Mucosa of rectum (tissue), 2 donors: ENCODE results near the gene CNPPD1.

Experiments
- H3K27ac ChIP-seq, 2 donors: one replicate each; pipeline ENCODE4 v1.7.0; 2013; ENCODE audit warnings: inconsistent platforms in 2 of 2, low read depth in 2 of 2, low read length in 2 of 2
- H3K27me3 ChIP-seq, 2 donors: one replicate each; pipeline ENCODE4 v1.7.0; 2013; ENCODE audit warnings: low read length in 2 of 2; ENCODE audit not compliant: control insufficient read depth in 2 of 2, insufficient read depth in 2 of 2
- H3K36me3 ChIP-seq, 2 donors: one replicate each; pipeline ENCODE4 v1.7.0; 2013; ENCODE audit warnings: low read length in 2 of 2; ENCODE audit not compliant: control insufficient read depth in 2 of 2, insufficient read depth in 2 of 2
- H3K4me1 ChIP-seq, 2 donors: one replicate each; pipeline ENCODE4 v1.7.0; 2013; ENCODE audit warnings: low read length in 2 of 2, mild to moderate bottlenecking in 1 of 2; ENCODE audit not compliant: control insufficient read depth in 2 of 2, insufficient read depth in 2 of 2
- H3K4me3 ChIP-seq, 2 donors: one replicate each; pipeline ENCODE4 v1.7.0; 2013; ENCODE audit warnings: low read length in 2 of 2
- H3K9ac ChIP-seq, 2 donors: one replicate each; pipeline ENCODE4 v1.7.0; 2013; ENCODE audit warnings: low read length in 2 of 2, low read depth in 1 of 2, mild to moderate bottlenecking in 1 of 2
- H3K9me3 ChIP-seq, 2 donors: one replicate each; pipeline ENCODE4 v1.7.0; 2013; ENCODE audit warnings: low read length in 2 of 2; ENCODE audit not compliant: control insufficient read depth in 2 of 2
- donor health status: healthy.
- donor health status: Normal muscosa, but diverticular disease.

Gene CNPPD1

GRCh38 chr2:219176818-219177551, at the start of gene CNPPD1:
Gene CNPPD1 (minus strand): TSS chr2:219176925. CDS start chr2:219176828, 97 bp downstream.
- H3K9ac ChIP-seq = peak within 1 kb of the TSS; percentile 97 to 98
- H3K4me1 ChIP-seq = peaks cover 22 to 25% of the 10 kb centered on the region in 2 donors
- peaks cover 50 to 53% of the 10 kb centered on the region in 2 donors for H3K36me3 ChIP-seq
- no peaks in the 10 kb centered on the region for H3K27me3 ChIP-seq
- H3K27ac ChIP-seq = peak within 1 kb of the TSS; percentile 99 to 100
- no peaks in the 10 kb centered on the region for H3K9me3 ChIP-seq
- H3K4me3 ChIP-seq = peak within 1 kb of the TSS; percentile 95 to 98

- peaks cover 51 to 55% of the 10 kb centered on the region in 2 donors for H3K36me3 ChIP-seq
- H3K9me3 ChIP-seq = no peaks in the 10 kb centered on the region
- H3K27me3 ChIP-seq = no peaks in the 10 kb centered on the region
- H3K27ac ChIP-seq = no peak overlapping the region
- H3K4me1 ChIP-seq = peaks cover 17 to 18% of the 10 kb centered on the region in 2 donors
- no peak overlapping the region for H3K9ac ChIP-seq
- no peak overlapping the region for H3K4me3 ChIP-seq
Measured at GRCh38 chr2:219225350-219225749, 48.6 kb upstream of the CNPPD1 start.

- Histone ChIP-seq H3K9me3 (no peaks in the 10 kb centered on the region), H3K27me3 (no peaks in the 10 kb centered on the region), H3K9ac (no peak overlapping the region), H3K36me3 (peaks cover 54 to 65% of the 10 kb centered on the region in 2 donors), H3K4me1 (peaks cover 21% of the 10 kb centered on the region in 2 donors), H3K27ac (no peak overlapping the region), H3K4me3 (no peak overlapping the region)
Measured at GRCh38 chr2:219223831-219224610, 47.3 kb upstream of the CNPPD1 start.

GRCh38 chr2:219221957-219222518, 45.3 kb upstream of the CNPPD1 start:
- Histone ChIP-seq H3K9me3 (no peaks in the 10 kb centered on the region), H3K27ac (no peak overlapping the region), H3K4me1 (peaks cover 25 to 27% of the 10 kb centered on the region in 2 donors), H3K27me3 (no peaks in the 10 kb centered on the region), H3K36me3 (peaks cover 54 to 63% of the 10 kb centered on the region in 2 donors), H3K4me3 (no peak overlapping the region), H3K9ac (no peak overlapping the region)

GRCh38 chr2:219220652-219221402, 44.1 kb upstream of the CNPPD1 start:
- H3K4me3 ChIP-seq = no peak overlapping the region
- no peak overlapping the region for H3K27ac ChIP-seq
- H3K9ac ChIP-seq = no peak overlapping the region
- H3K36me3 ChIP-seq = peaks cover 53 to 58% of the 10 kb centered on the region in 2 donors
- H3K9me3 ChIP-seq = no peaks in the 10 kb centered on the region
- peaks cover 25 to 27% of the 10 kb centered on the region in 2 donors for H3K4me1 ChIP-seq
- no peaks in the 10 kb centered on the region for H3K27me3 ChIP-seq

GRCh38 chr2:219219784-219220532, 43.2 kb upstream of the CNPPD1 start:
- Histone ChIP-seq H3K9me3 (no peaks in the 10 kb centered on the region), H3K9ac (peak overlapping the region in 1 of 2 donors; percentile 68), H3K4me1 (peaks cover 25 to 27% of the 10 kb centered on the region in 2 donors), H3K4me3 (no peak overlapping the region), H3K27me3 (no peaks in the 10 kb centered on the region), H3K36me3 (peaks cover 45 to 49% of the 10 kb centered on the region in 2 donors), H3K27ac (no peak overlapping the region)

- Histone ChIP-seq H3K36me3 (peaks cover 39 to 44% of the 10 kb centered on the region in 2 donors), H3K27ac (peak within 1 kb of the TSS; percentile 87 to 90)
Measured at GRCh38 chr2:219218732-219219701, 42.3 kb upstream of the CNPPD1 start, which contains the start of gene ABCB6. Gene ABCB6 (minus strand): TSS chr2:219218958. CDS start chr2:219218673, 285 bp downstream.

GRCh38 chr2:219218217-219218731, 41.5 kb upstream of the CNPPD1 start:
- peak overlapping the region; percentile 71 to 74 for H3K4me3 ChIP-seq
- no peaks in the 10 kb centered on the region for H3K9me3 ChIP-seq
- peak overlapping the region; percentile 56 to 68 for H3K9ac ChIP-seq
- H3K4me1 ChIP-seq = peaks cover 25 to 27% of the 10 kb centered on the region in 2 donors
- H3K27ac ChIP-seq = peak overlapping the region; percentile 87 to 90
- no peaks in the 10 kb centered on the region for H3K27me3 ChIP-seq
- peaks cover 34 to 38% of the 10 kb centered on the region in 2 donors for H3K36me3 ChIP-seq

More at GRCh38 chr2:219218732-219219701, 42.3 kb upstream of the CNPPD1 start, which contains the start of gene ABCB6:
- Histone ChIP-seq H3K4me1 (peaks cover 25 to 27% of the 10 kb centered on the region in 2 donors), H3K9ac (peak within 1 kb of the TSS; percentile 56 to 68), H3K9me3 (no peaks in the 10 kb centered on the region), H3K4me3 (peak within 1 kb of the TSS; percentile 71 to 74), H3K27me3 (no peaks in the 10 kb centered on the region)
